Thyroid gland (tissue), 4 donors: ENCODE measurements around the gene PDZD2.

Experiments used
- POLR2A ChIP-seq, 2 donors: fragments of 450-650 bp; IDR thresholded peaks; one replicate each; pipeline ENCODE4 v1.6.1; 2017; ENCODE audit warnings: antibody characterized with exemption in 2 of 2, mild to moderate bottlenecking in 2 of 2, moderate library complexity in 1 of 2
- TF ChIP-seq, protein P1 (sequence below), 6 experiments: fragments of 200-600 bp in 3 of 6; fragments of 450-650 bp in 3 of 6; sonication (generic) in 3 of 6; IDR thresholded peaks; one replicate each; pipeline ENCODE4 v1.5.1; 2016 to 2019; ENCODE audit warnings: antibody characterized with exemption in 6 of 6, mild to moderate bottlenecking in 2 of 6, inconsistent platforms in 1 of 6, moderate library complexity in 1 of 6

DNA sequence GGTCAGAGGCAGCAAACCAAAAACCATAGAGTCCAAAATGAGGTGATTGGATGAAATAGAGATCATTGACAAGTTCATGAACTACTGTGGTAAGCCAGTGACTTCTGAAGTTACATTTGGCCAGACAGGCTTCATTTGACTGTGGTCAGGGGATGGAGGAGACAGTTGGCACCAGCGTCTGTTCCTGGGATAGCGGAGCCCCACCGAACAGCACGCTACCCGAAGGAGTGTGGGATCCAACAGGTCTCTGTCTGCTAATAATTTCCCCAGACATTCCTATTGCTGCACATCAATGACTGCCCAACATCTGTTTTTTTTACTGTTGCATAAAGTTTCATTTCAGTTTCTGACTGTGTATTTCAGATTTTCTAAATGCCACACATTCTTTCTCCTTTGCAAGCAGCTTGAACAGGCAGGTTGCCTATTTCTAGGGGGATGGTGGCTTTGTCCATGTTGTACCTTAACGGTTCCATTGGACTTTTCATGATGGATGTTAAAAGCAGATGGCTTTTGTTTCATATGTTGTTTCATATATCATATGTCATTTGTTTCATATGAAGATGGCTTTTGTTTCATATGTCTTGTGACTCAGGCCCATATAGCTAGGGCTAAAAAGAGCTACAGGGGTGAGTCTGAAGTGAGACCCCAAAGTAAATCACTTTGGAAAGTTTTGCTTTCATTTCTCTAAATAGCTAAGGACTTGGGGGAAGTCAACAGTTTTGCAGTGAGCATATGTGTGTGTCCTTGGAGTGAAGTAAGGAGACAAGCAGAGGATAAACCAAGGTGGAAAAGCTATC lies 354.4 kb downstream of the PDZD2 start:
- TF ChIP-seq, protein P1, sequence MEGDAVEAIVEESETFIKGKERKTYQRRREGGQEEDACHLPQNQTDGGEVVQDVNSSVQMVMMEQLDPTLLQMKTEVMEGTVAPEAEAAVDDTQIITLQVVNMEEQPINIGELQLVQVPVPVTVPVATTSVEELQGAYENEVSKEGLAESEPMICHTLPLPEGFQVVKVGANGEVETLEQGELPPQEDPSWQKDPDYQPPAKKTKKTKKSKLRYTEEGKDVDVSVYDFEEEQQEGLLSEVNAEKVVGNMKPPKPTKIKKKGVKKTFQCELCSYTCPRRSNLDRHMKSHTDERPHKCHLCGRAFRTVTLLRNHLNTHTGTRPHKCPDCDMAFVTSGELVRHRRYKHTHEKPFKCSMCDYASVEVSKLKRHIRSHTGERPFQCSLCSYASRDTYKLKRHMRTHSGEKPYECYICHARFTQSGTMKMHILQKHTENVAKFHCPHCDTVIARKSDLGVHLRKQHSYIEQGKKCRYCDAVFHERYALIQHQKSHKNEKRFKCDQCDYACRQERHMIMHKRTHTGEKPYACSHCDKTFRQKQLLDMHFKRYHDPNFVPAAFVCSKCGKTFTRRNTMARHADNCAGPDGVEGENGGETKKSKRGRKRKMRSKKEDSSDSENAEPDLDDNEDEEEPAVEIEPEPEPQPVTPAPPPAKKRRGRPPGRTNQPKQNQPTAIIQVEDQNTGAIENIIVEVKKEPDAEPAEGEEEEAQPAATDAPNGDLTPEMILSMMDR (IDR thresholded peaks at IDR 0.05), result no peak
- no peak for TF ChIP-seq POLR2A (IDR thresholded peaks at IDR 0.05)
